ENCODE data around the gene TMEM61.

GRCh38 chr1:55038974-55039341, 58.5 kb downstream of the TMEM61 start:
- TF ChIP-seq CTCF (IDR thresholded peaks at IDR 0.05) (no peak), EZH2 (IDR thresholded peaks at IDR 0.05) (no peak), EZH2phosphoT487 (IDR thresholded peaks at IDR 0.05) (no peak)

All from neural progenitor cell (in vitro differentiated cells).